Karpas-422 (cell line): ENCODE results near the gene HYCC1. TPM values are rescaled to one million over a fixed set of nuclear protein-coding genes. Genes with fewer than 3 reads are reported as not detected.
A peak's percentile ranks its signal among the peaks of the same experiment; 100 is the strongest.

ENCODE experiments used
- DNase-seq: peaks from one replicate; pipeline ENCODE4 v3.0.0-alpha.2; 2015
- H2AFZ ChIP-seq: fragments of 200-600 bp; sonication (generic); 2 replicates; pipeline ENCODE4 v1.6.1; 2014; ENCODE audit warnings: antibody characterized with exemption, low read length, mixed read lengths
- H3K27ac ChIP-seq: fragments of 200-600 bp; sonication (generic); 2 replicates; pipeline ENCODE4 v1.5.1; 2014; ENCODE audit warnings: mild to moderate bottlenecking, low read length, moderate library complexity
- H3K27me3 ChIP-seq: fragments of 200-600 bp; sonication (generic); 2 replicates; pipeline ENCODE4 v1.6.1; 2014; ENCODE audit warnings: low read length, mixed read lengths
- H3K36me3 ChIP-seq: fragments of 200-600 bp; sonication (generic); 2 replicates; pipeline ENCODE4 v1.6.1; 2014; ENCODE audit warnings: low read length, mixed read lengths; ENCODE audit not compliant: insufficient read depth
- H3K4me1 ChIP-seq: fragments of 200-600 bp; sonication (generic); 2 replicates; pipeline ENCODE4 v1.6.1; 2014; ENCODE audit warnings: mild to moderate bottlenecking, low read length, mixed read lengths
- H3K4me2 ChIP-seq: fragments of 200-600 bp; sonication (generic); 2 replicates; pipeline ENCODE4 v1.6.1; 2014; ENCODE audit warnings: low read length, low read depth, mild to moderate bottlenecking; ENCODE audit not compliant: poor library complexity, severe bottlenecking
- H3K4me3 ChIP-seq: fragments of 200-600 bp; sonication (generic); 2 replicates; pipeline ENCODE4 v1.5.1; 2014; ENCODE audit warnings: mild to moderate bottlenecking, antibody characterized with exemption, low read length, mixed read lengths
- H3K79me2 ChIP-seq: fragments of 200-600 bp; sonication (generic); 2 replicates; pipeline ENCODE4 v1.6.1; 2014; ENCODE audit warnings: mild to moderate bottlenecking, low read length, mixed read lengths
- H3K9ac ChIP-seq: fragments of 200-600 bp; sonication (generic); 2 replicates; pipeline ENCODE4 v1.6.0; 2014; ENCODE audit warnings: low read length
- H3K9me2 ChIP-seq: fragments of 200-600 bp; sonication (generic), shearing (Covaris generic); replicated peaks from 2 replicates; pipeline ENCODE4 v1.6.0; 2014; ENCODE audit warnings: mild to moderate bottlenecking, low read length, moderate library complexity; ENCODE audit not compliant: insufficient read depth
- H3K9me3 ChIP-seq: fragments of 300-700, 200-600 bp; sonication (generic); 2 replicates; pipeline ENCODE4 v1.6.1; 2014; ENCODE audit warnings: low read length, mixed read lengths
- H4K20me1 ChIP-seq: fragments of 200-600 bp; sonication (generic); 2 replicates; pipeline ENCODE4 v1.6.1; 2014; ENCODE audit warnings: mild to moderate bottlenecking, antibody characterized with exemption, low read length, low read depth; ENCODE audit not compliant: insufficient read depth
- total RNA-seq: library from RNA; depleted of rRNA; stranded (reverse); fragments of >200 nt; shearing (Covaris generic); gene quantifications from 2 replicates; pipeline ENCODE4 v1.2.3, GENCODE V29; 2014; ENCODE audit warnings: low replicate concordance

HYCC1 gene
- total RNA-seq, 1 experiment from 2014 or later = 3.4 TPM

GRCh38 chr7:23012908-23013714 is 819 bp downstream of the HYCC1 start:
- Histone ChIP-seq H3K4me1 (peaks cover 15% of the 10 kb centered on the region), H3K9ac (peak overlapping the region; percentile 79), H3K27me3 (no peaks in the 10 kb centered on the region), H3K4me3 (peak overlapping the region; percentile 83), H3K79me2 (no peaks in the 10 kb centered on the region), H3K9me3 (no peaks in the 10 kb centered on the region), H3K36me3 (no peaks in the 10 kb centered on the region), H4K20me1 (no peaks in the 10 kb centered on the region; the same call in 1 of the 2 replicates), H3K4me2 (peak overlapping the region; percentile 83), H3K27ac (no peak overlapping the region), H2AFZ (peak overlapping the region; percentile 98; the same call in 1 of the 2 replicates), H3K9me2 (no peaks in the 10 kb centered on the region; the same call in 1 of the 2 replicates)
- DNase-seq = no peak

- Histone ChIP-seq H3K27ac (no peak overlapping the region), H2AFZ (no peak overlapping the region), H3K4me2 (peak overlapping the region; percentile 83), H3K4me3 (no peak overlapping the region), H3K27me3 (no peaks in the 10 kb centered on the region), H3K36me3 (no peaks in the 10 kb centered on the region), H3K9me3 (no peaks in the 10 kb centered on the region), H4K20me1 (peaks cover 4% of the 10 kb centered on the region), H3K9ac (no peak overlapping the region), H3K4me1 (peaks cover 15% of the 10 kb centered on the region), H3K9me2 (no peaks in the 10 kb centered on the region; the same call in 1 of the 2 replicates), H3K79me2 (no peaks in the 10 kb centered on the region)
- no peak for DNase-seq
Measured at GRCh38 chr7:23012186-23012585, 1.7 kb downstream of the HYCC1 start.

- no peaks in the 10 kb centered on the region for H3K36me3 ChIP-seq
- no peak for DNase-seq
- H3K9me3 ChIP-seq = no peaks in the 10 kb centered on the region
- H3K4me3 ChIP-seq = no peak overlapping the region
- H3K4me1 ChIP-seq = peaks cover 15% of the 10 kb centered on the region
- peaks cover 8% of the 10 kb centered on the region for H4K20me1 ChIP-seq
- H3K9me2 ChIP-seq = no peaks in the 10 kb centered on the region; the same call in 1 of the 2 replicates
- no peak overlapping the region for H3K9ac ChIP-seq
- H3K27ac ChIP-seq = no peak overlapping the region
- no peaks in the 10 kb centered on the region for H3K27me3 ChIP-seq
- H3K79me2 ChIP-seq = no peaks in the 10 kb centered on the region
- no peak overlapping the region for H3K4me2 ChIP-seq
- H2AFZ ChIP-seq = no peak overlapping the region
Measured at GRCh38 chr7:23011222-23011924, 2.6 kb downstream of the HYCC1 start.

- no peak overlapping the region for H3K27ac ChIP-seq
Measured at GRCh38 chr7:23009303-23009702, 4.6 kb downstream of the HYCC1 start.

GRCh38 chr7:23004247-23004520 is 9.7 kb downstream of the HYCC1 start:
- H3K27ac ChIP-seq = no peak overlapping the region
- H3K27me3 ChIP-seq = no peaks in the 10 kb centered on the region
- H3K4me1 ChIP-seq = no peaks in the 10 kb centered on the region
- H3K4me3 ChIP-seq = no peak overlapping the region
- H3K9ac ChIP-seq = no peak overlapping the region
- peaks cover 14% of the 10 kb centered on the region; the same call in 1 of the 2 replicates for H4K20me1 ChIP-seq
- no peaks in the 10 kb centered on the region for H3K36me3 ChIP-seq
- DNase-seq = no peak
- no peaks in the 10 kb centered on the region for H3K9me2 ChIP-seq
- H3K79me2 ChIP-seq = no peaks in the 10 kb centered on the region
- no peak overlapping the region for H3K4me2 ChIP-seq
- H2AFZ ChIP-seq = no peak overlapping the region
- H3K9me3 ChIP-seq = no peaks in the 10 kb centered on the region

More at GRCh38 chr7:23009303-23009702, 4.6 kb downstream of the HYCC1 start:
- H3K27me3 ChIP-seq = no peaks in the 10 kb centered on the region
- H3K9ac ChIP-seq = no peak overlapping the region
- no peaks in the 10 kb centered on the region for H3K9me2 ChIP-seq
- peaks cover 8% of the 10 kb centered on the region for H4K20me1 ChIP-seq
- peaks cover 9% of the 10 kb centered on the region for H3K4me1 ChIP-seq
- no peak overlapping the region for H3K4me3 ChIP-seq
- H3K9me3 ChIP-seq = no peaks in the 10 kb centered on the region
- H3K4me2 ChIP-seq = no peak overlapping the region
- no peaks in the 10 kb centered on the region for H3K36me3 ChIP-seq
- DNase-seq = no peak
- H3K79me2 ChIP-seq = no peaks in the 10 kb centered on the region
- H2AFZ ChIP-seq = no peak overlapping the region

GRCh38 chr7:23003505-23004246 is 10.3 kb downstream of the HYCC1 start:
- H3K4me1 ChIP-seq = no peaks in the 10 kb centered on the region
- H3K9me2 ChIP-seq = no peaks in the 10 kb centered on the region
- no peak overlapping the region for H3K4me3 ChIP-seq
- H4K20me1 ChIP-seq = peaks cover 15% of the 10 kb centered on the region; the same call in 1 of the 2 replicates
- H3K27me3 ChIP-seq = no peaks in the 10 kb centered on the region
- no peaks in the 10 kb centered on the region for H3K9me3 ChIP-seq
- no peaks in the 10 kb centered on the region for H3K79me2 ChIP-seq
- no peak overlapping the region for H2AFZ ChIP-seq
- H3K36me3 ChIP-seq = no peaks in the 10 kb centered on the region
- no peak for DNase-seq
- no peak overlapping the region for H3K9ac ChIP-seq
- no peak overlapping the region for H3K27ac ChIP-seq
- no peak overlapping the region for H3K4me2 ChIP-seq

- Histone ChIP-seq H3K4me3 (no peak overlapping the region), H3K9ac (no peak overlapping the region), H3K27me3 (no peaks in the 10 kb centered on the region), H3K9me3 (no peaks in the 10 kb centered on the region), H3K9me2 (no peaks in the 10 kb centered on the region), H3K4me2 (no peak overlapping the region), H3K79me2 (no peaks in the 10 kb centered on the region), H3K36me3 (no peaks in the 10 kb centered on the region), H4K20me1 (peaks cover 15% of the 10 kb centered on the region; the same call in 1 of the 2 replicates), H3K27ac (no peak overlapping the region), H2AFZ (no peak overlapping the region), H3K4me1 (no peaks in the 10 kb centered on the region)
- no peak for DNase-seq
Measured at GRCh38 chr7:23002698-23003097, 11.2 kb downstream of the HYCC1 start.

GRCh38 chr7:23001610-23002009 is 12.3 kb downstream of the HYCC1 start:
- no peaks in the 10 kb centered on the region for H3K79me2 ChIP-seq
- no peak overlapping the region for H3K4me3 ChIP-seq
- H4K20me1 ChIP-seq = 0 out of 2 replicates have a peak, but pooled peaks cover 7% of the 10 kb centered on the region
- no peaks in the 10 kb centered on the region for H3K4me1 ChIP-seq
- H3K27ac ChIP-seq = no peak overlapping the region
- no peak overlapping the region for H3K4me2 ChIP-seq
- no peaks in the 10 kb centered on the region for H3K9me2 ChIP-seq
- H3K9ac ChIP-seq = no peak overlapping the region
- no peaks in the 10 kb centered on the region for H3K9me3 ChIP-seq
- H3K36me3 ChIP-seq = no peaks in the 10 kb centered on the region
- no peak overlapping the region for H2AFZ ChIP-seq
- no peaks in the 10 kb centered on the region for H3K27me3 ChIP-seq
- DNase-seq = no peak
